ENCODE measurements around the gene SLC19A1. TPM values are rescaled to one million over a fixed set of nuclear protein-coding genes. Genes with fewer than 3 reads are reported as not detected.

Gene SLC19A1
- total RNA-seq, 4 donors from 2014 or later = 3.3 to 27.9 (median 11.4) TPM

DNA sequence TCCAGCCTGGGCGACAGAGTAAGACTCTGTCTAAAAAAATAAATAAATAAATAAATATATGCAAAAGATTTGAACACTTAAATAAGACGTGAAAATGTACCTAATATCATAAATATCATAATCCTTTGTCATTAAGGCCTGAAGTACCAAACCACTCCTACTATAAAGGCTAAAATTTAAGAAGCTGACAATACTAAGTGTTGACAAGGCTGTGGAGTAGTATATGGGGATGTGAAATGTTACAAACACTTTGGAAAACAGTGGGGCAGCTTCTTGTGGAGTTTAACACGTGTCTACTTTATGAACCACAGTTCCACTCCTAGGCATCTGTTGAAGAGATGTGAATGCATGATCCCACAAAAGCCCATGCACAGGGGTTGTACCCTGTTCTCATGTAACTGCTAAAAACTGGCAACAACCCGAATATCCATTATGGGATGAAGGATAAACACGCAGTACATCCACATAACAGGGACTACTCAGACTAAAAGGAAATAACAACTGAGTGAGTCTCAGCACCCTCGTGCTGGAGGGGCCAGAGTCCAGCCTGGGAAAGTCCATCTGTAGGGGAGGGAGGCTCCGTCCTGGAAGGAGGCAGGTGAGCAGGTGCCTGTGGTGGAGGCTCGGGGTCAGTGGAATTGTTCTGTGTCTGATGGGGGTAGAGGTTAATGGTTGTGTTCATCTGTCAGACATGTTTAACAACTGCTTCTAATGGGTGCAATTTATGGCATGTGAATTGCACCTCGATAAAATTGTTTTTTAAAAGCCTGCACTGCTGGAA lies 6.7 kb upstream of the SLC19A1 start:
- peaks cover 0 to 11% (median 2%) of the 10 kb centered on the region in 4 donors for H3K4me1 ChIP-seq
- DNase-seq (ENCODE audit: low spot score in 2 of 2) = no peak
- H3K9me3 ChIP-seq = no peaks in the 10 kb centered on the region
- 73 to 75% methylated on average over 9 of the region's 9 CpGs for WGBS, 2 donors
- no peak overlapping the region for H3K4me3 ChIP-seq
- H3K36me3 ChIP-seq = no peaks in the 10 kb centered on the region
- H3K27ac ChIP-seq = no peak overlapping the region
- no peak for TF ChIP-seq POLR2A (IDR thresholded peaks at IDR 0.05)
- no peak for TF ChIP-seq EP300 (IDR thresholded peaks at IDR 0.05)
- TF ChIP-seq, protein P1, sequence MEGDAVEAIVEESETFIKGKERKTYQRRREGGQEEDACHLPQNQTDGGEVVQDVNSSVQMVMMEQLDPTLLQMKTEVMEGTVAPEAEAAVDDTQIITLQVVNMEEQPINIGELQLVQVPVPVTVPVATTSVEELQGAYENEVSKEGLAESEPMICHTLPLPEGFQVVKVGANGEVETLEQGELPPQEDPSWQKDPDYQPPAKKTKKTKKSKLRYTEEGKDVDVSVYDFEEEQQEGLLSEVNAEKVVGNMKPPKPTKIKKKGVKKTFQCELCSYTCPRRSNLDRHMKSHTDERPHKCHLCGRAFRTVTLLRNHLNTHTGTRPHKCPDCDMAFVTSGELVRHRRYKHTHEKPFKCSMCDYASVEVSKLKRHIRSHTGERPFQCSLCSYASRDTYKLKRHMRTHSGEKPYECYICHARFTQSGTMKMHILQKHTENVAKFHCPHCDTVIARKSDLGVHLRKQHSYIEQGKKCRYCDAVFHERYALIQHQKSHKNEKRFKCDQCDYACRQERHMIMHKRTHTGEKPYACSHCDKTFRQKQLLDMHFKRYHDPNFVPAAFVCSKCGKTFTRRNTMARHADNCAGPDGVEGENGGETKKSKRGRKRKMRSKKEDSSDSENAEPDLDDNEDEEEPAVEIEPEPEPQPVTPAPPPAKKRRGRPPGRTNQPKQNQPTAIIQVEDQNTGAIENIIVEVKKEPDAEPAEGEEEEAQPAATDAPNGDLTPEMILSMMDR (IDR thresholded peaks at IDR 0.05) = no peak
- no peaks in the 10 kb centered on the region for H3K27me3 ChIP-seq

DNA sequence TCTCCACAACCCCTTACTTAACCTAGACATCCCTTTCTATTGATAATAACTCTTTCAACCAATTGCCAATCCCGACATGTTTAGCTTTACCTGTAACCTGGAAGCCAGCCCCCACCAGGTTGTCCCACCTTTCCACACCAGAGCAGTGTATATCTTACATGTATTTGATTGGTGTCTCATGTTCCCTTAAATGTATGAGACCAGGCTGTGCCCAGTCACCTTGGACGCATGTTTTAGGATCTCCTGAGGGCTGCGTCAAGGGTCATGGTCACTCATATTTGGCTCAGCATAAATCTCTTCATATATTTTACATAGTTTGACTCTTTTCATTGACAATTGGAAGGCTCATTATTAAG lies 5.3 kb upstream of the SLC19A1 start:
- peak in 1 of 2 donors; percentile 5 for DNase-seq (ENCODE audit: low spot score in 2 of 2)
- Histone ChIP-seq H3K27me3 (no peaks in the 10 kb centered on the region), H3K9me3 (no peaks in the 10 kb centered on the region), H3K4me1 (peaks cover 0 to 20% (median 6%) of the 10 kb centered on the region in 4 donors), H3K4me3 (no peak overlapping the region), H3K36me3 (no peaks in the 10 kb centered on the region), H3K27ac (no peak overlapping the region)
- WGBS, 2 donors = 85 to 88% methylated on average over 3 of the region's 3 CpGs
- TF ChIP-seq POLR2A (IDR thresholded peaks at IDR 0.05) (no peak), EP300 (IDR thresholded peaks at IDR 0.05) (no peak)
- TF ChIP-seq, protein P1 (IDR thresholded peaks at IDR 0.05) = no peak

DNA sequence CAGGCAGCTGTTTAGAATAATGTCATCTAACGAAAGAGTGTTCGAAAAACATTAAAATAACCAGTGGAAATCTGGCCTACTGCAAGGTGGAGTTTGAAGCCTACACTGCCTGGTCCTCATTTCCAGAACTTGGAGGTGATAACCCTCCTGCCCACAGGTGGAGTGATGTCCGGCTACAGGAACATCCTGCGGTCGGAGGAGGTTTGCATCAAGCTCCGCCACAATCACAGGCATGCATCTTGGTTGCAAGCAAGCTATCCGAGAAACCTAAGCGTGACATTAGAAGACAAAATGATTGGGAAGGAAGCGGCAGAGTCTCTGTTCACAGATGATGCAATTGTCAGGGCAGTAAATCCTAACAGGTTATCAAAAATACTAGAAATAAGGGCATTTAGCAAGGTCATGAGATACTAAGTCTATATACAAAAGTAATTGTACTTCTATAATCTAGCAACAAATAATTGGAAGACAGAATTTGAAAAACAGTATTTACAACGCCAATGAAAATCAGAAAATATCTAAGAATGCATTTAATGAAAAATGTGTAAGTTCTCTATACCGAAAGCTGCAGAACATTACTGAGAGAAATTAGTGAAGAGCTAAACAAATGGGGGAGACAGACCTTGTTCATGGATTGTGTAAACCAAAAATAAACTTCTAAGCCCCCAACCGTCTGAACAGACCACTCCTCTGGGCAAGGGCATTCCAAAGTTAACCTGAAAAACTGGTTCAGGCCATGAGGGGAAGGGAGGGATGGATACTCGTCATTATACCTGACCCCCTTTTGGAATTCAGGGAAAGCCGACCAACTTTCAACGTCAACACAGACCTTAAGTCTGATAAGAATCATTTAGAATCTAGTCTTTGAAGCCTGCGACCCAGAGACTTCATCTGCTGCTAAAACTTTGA lies 4.7 kb upstream of the SLC19A1 start:
- no peaks in the 10 kb centered on the region for H3K27me3 ChIP-seq
- DNase-seq (ENCODE audit: low spot score in 2 of 2) = no peak
- H3K36me3 ChIP-seq = no peaks in the 10 kb centered on the region
- peaks cover 0 to 19% (median 5%) of the 10 kb centered on the region in 4 donors for H3K4me1 ChIP-seq
- H3K9me3 ChIP-seq = no peaks in the 10 kb centered on the region
- WGBS, 2 donors = 84 to 87% methylated on average over 16 of the region's 16 CpGs
- no peak overlapping the region for H3K27ac ChIP-seq
- TF ChIP-seq EP300 (IDR thresholded peaks at IDR 0.05) (no peak), POLR2A (IDR thresholded peaks at IDR 0.05) (no peak)
- TF ChIP-seq, protein P1 (IDR thresholded peaks at IDR 0.05) = no peak
- no peak overlapping the region for H3K4me3 ChIP-seq

DNA sequence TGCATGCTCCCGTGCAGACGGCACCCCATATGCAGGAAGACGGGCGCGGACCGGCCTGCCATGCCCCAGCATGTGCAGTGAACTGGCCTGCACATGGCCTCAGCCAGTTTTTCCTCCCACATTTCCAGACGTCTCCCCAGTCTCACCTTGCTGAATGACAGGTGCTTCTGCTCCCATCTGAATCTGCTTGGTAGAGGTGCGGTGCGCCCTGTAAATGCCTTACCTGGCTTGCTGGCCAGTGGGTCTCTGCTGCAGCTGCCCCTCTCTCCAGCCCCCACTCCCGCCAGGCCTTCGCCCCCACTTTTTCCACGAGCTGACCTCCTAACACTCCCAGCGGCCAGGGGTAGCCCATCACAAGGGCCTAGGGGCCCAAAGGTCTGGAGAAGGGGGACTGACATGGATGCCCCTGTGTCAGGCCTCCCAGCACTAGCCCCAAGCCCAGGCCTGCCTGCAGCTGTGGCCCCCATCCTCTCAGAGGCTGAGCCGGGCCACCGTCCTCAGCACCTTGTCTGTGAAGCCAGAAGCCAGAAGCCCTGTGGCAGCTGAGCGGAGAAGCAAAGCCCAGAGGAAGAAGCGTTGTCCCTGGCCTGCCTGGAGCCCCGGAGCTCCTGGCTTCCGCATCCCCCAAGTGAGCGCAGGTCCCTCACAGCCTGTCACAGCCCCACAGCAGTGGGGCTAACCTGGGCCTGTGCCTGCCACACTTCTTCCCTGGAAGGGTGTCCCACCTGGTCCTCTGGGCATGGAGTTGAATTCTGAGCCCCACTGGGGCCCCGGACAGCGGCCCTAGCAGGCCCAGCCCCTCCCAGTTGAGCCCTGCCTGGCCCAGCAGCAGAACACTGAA lies 3.7 kb upstream of the SLC19A1 start:
- Histone ChIP-seq H3K4me3 (no peak overlapping the region), H3K9me3 (no peaks in the 10 kb centered on the region), H3K36me3 (no peaks in the 10 kb centered on the region), H3K27me3 (no peaks in the 10 kb centered on the region), H3K27ac (no peak overlapping the region), H3K4me1 (peaks cover 0 to 17% (median 11%) of the 10 kb centered on the region in 4 donors)
- 89% methylated on average over 15 of the region's 22 CpGs for WGBS, 2 donors
- TF ChIP-seq EP300 (IDR thresholded peaks at IDR 0.05) (no peak), POLR2A (IDR thresholded peaks at IDR 0.05) (no peak)
- TF ChIP-seq, protein P1 (IDR thresholded peaks at IDR 0.05) = no peak
- no peak for DNase-seq (ENCODE audit: low spot score in 2 of 2)

Data from tibial nerve (tissue), 4 donors.